SU-DHL-6 (cell line): ENCODE results near the gene GRM1.

Experiments used
- H2AFZ ChIP-seq: fragments of 200-600 bp; sonication (generic); 2 replicates; pipeline ENCODE4 v1.6.1; 2014; ENCODE audit warnings: low read depth, mild to moderate bottlenecking, moderate library complexity, mixed read lengths, antibody characterized with exemption, low read length; ENCODE audit not compliant: severe bottlenecking
- H3F3A ChIP-seq: fragments of 200-600 bp; shearing (Covaris generic); 2 replicates; pipeline ENCODE4 v1.6.0; 2016; ENCODE audit warnings: antibody characterized with exemption, mild to moderate bottlenecking; ENCODE audit not compliant: insufficient read depth
- H3K27ac ChIP-seq: fragments of 200-600 bp; sonication (generic); 2 replicates; pipeline ENCODE4 v1.5.1; 2016; ENCODE audit warnings: low read depth, mild to moderate bottlenecking, low read length, moderate library complexity, mixed read lengths
- H3K27me3 ChIP-seq: fragments of 200-600 bp; sonication (generic), shearing (Covaris generic); 2 replicates; pipeline ENCODE4 v1.6.0; 2014; ENCODE audit warnings: mild to moderate bottlenecking, low read length
- H3K36me3 ChIP-seq: fragments of 200-600 bp; sonication (generic); 2 replicates; pipeline ENCODE4 v1.6.1; 2014; ENCODE audit warnings: mild to moderate bottlenecking, low read length, mixed read lengths
- H3K4me2 ChIP-seq: fragments of 300-600, 200-600 bp; shearing (Covaris generic), sonication (generic); 2 replicates; pipeline ENCODE4 v1.6.0; 2014; ENCODE audit warnings: low read length, low read depth, mild to moderate bottlenecking; ENCODE audit not compliant: poor library complexity, severe bottlenecking
- H3K4me3 ChIP-seq: fragments of 200-600 bp; sonication (generic); 2 replicates; pipeline ENCODE4 v1.5.1; 2014; ENCODE audit warnings: antibody characterized with exemption, low read length, mild to moderate bottlenecking, mixed read lengths; ENCODE audit not compliant: insufficient read depth, poor library complexity, severe bottlenecking
- H3K79me2 ChIP-seq: fragments of 200-600 bp; sonication (generic); 2 replicates; pipeline ENCODE4 v1.6.1; 2014; ENCODE audit warnings: mild to moderate bottlenecking, low read length, moderate library complexity; ENCODE audit not compliant: insufficient read depth
- H3K9ac ChIP-seq: fragments of 200-600 bp; sonication (generic); 2 replicates; pipeline ENCODE4 v1.7.0; 2014; ENCODE audit warnings: mild to moderate bottlenecking, low read length
- H3K9me2 ChIP-seq: fragments of 200-600 bp; sonication (generic); replicated peaks from 2 replicates; pipeline ENCODE4 v1.6.1; 2014; ENCODE audit warnings: low read length; ENCODE audit not compliant: insufficient read depth
- H3K9me3 ChIP-seq: fragments of 200-600 bp; sonication (generic); 2 replicates; pipeline ENCODE4 v1.6.1; 2014; ENCODE audit warnings: low read length, mixed read lengths; ENCODE audit not compliant: insufficient read depth
- H4K20me1 ChIP-seq: fragments of 200-600 bp; sonication (generic); 2 replicates; pipeline ENCODE4 v1.6.1; 2014; ENCODE audit warnings: low read depth, mild to moderate bottlenecking, antibody characterized with exemption, low read length, moderate library complexity, mixed read lengths
- EZH2phosphoT487 ChIP-seq: fragments of 200-600 bp; sonication (generic), shearing (Covaris generic); conservative IDR thresholded peaks from 2 replicates; pipeline ENCODE4 v1.6.1; 2018; ENCODE audit warnings: mild to moderate bottlenecking, antibody characterized with exemption, low read length, moderate library complexity, mixed read lengths
- TF ChIP-seq, protein P1 (sequence below): fragments of 200-600 bp; sonication (generic); IDR thresholded peaks from one replicate; pipeline ENCODE4 v1.5.1; 2017; ENCODE audit warnings: antibody characterized with exemption, mild to moderate bottlenecking, low read length, moderate library complexity; ENCODE audit not compliant: insufficient read depth, poor library complexity, severe bottlenecking

GRM1 gene

DNA sequence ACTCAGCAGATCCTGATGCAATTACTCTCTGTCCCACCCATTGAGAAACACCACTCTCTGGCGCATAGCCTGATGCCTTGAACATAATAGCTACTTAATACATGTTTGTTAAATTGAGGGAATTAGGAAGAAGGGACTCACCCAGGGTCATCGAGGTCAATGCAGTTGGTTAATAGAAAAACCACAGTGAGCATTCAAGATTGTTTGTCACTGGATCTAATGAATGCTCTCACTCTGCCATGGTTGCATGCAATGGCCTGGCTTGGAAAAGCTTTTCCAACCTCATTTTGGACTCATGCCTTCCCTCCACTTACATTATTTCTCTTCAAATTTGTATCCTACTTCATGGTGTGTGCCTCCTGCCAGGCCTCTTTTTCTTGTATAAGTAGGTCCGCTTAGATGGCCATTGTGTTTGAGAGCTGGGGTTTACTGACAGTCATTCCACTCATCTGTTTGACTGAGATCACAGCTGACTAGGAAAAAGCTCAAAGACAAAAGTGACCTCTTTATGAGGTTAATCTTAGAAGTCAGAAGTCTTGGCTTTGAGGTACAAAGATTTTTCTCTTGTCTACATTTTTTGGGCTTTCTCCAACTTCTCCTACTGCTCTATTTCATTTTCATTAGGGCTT is 360.0 kb downstream of the GRM1 start:
- TF ChIP-seq, protein P1, sequence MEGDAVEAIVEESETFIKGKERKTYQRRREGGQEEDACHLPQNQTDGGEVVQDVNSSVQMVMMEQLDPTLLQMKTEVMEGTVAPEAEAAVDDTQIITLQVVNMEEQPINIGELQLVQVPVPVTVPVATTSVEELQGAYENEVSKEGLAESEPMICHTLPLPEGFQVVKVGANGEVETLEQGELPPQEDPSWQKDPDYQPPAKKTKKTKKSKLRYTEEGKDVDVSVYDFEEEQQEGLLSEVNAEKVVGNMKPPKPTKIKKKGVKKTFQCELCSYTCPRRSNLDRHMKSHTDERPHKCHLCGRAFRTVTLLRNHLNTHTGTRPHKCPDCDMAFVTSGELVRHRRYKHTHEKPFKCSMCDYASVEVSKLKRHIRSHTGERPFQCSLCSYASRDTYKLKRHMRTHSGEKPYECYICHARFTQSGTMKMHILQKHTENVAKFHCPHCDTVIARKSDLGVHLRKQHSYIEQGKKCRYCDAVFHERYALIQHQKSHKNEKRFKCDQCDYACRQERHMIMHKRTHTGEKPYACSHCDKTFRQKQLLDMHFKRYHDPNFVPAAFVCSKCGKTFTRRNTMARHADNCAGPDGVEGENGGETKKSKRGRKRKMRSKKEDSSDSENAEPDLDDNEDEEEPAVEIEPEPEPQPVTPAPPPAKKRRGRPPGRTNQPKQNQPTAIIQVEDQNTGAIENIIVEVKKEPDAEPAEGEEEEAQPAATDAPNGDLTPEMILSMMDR, result no peak
- TF ChIP-seq EZH2phosphoT487, result no peak

DNA sequence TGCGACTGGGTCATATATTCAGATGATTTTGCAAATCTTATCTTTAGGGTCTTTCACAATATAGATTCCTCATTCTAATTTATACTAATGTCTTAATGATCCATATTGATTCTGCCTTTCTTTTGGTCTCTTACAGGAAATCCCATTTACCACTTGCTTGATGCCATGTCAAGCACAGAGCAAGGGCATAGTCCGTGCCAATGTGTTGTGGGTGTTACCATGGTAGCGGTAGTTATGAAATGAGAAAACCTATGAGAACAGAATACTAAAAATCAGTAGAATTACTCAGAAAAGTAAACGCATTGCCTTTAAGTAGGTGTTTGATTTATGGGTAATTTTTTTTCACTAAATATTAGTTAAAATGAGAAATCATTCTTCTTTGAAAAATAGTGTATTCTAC is 360.9 kb downstream of the GRM1 start:
- H3K9ac ChIP-seq, result no peak overlapping the region
- H3K4me2 ChIP-seq, result no peak overlapping the region
- H3K36me3 ChIP-seq, result no peaks in the 10 kb centered on the region
- H2AFZ ChIP-seq, result no peak overlapping the region
- no peaks in the 10 kb centered on the region; the same call in 1 of the 2 replicates for H4K20me1 ChIP-seq
- no peak overlapping the region for H3K27ac ChIP-seq
- no peaks in the 10 kb centered on the region for H3K79me2 ChIP-seq
- H3F3A ChIP-seq, result no peaks in the 10 kb centered on the region
- no peaks in the 10 kb centered on the region for H3K9me3 ChIP-seq
- H3K9me2 ChIP-seq, result no peaks in the 10 kb centered on the region; the same call in 1 of the 2 replicates
- TF ChIP-seq EZH2phosphoT487, result no peak
- TF ChIP-seq, protein P1, result no peak
- H3K4me3 ChIP-seq, result no peak overlapping the region
- H3K27me3 ChIP-seq, result no peaks in the 10 kb centered on the region

More for the DNA sequence above, 360.0 kb downstream of the GRM1 start:
- no peak overlapping the region for H3K27ac ChIP-seq
- H3K9me3 ChIP-seq, result no peaks in the 10 kb centered on the region
- no peaks in the 10 kb centered on the region for H3K27me3 ChIP-seq
- H3K36me3 ChIP-seq, result no peaks in the 10 kb centered on the region
- H2AFZ ChIP-seq, result no peak overlapping the region
- no peaks in the 10 kb centered on the region for H3K79me2 ChIP-seq
- no peaks in the 10 kb centered on the region; the same call in 1 of the 2 replicates for H3K9me2 ChIP-seq
- H3F3A ChIP-seq, result no peaks in the 10 kb centered on the region
- no peak overlapping the region for H3K4me2 ChIP-seq
- no peaks in the 10 kb centered on the region; the same call in 1 of the 2 replicates for H4K20me1 ChIP-seq
- no peak overlapping the region for H3K9ac ChIP-seq
- no peak overlapping the region for H3K4me3 ChIP-seq

DNA sequence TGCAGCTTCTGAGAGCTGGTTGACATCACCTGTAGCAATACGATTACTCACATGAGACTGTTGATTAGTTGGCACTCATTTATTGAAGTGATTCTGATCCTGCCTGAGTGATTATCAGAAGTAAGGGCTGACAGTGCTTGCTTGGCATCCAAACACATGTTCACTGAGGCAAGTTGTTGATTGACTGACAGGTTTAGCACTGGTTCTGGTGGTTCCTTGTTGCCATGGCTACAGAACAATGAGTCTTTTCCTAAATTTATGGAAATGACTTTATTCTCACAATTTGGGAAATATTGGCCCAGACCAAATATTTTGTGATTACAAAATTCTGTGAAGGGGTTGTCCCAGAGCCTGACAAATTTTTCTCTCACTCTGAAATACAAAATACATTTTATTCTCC is 368.8 kb downstream of the GRM1 start:
- H3K4me2 ChIP-seq, result no peak overlapping the region
- no peak overlapping the region for H3K9ac ChIP-seq
- no peak overlapping the region for H3K4me3 ChIP-seq
- H3K27me3 ChIP-seq, result no peaks in the 10 kb centered on the region
- no peak overlapping the region for H2AFZ ChIP-seq
- no peaks in the 10 kb centered on the region for H3K9me3 ChIP-seq
- TF ChIP-seq, protein P1, result no peak
- no peak for TF ChIP-seq EZH2phosphoT487
- H3F3A ChIP-seq, result no peaks in the 10 kb centered on the region
- H3K9me2 ChIP-seq, result no peaks in the 10 kb centered on the region
- no peaks in the 10 kb centered on the region for H3K36me3 ChIP-seq
- no peak overlapping the region for H3K27ac ChIP-seq
- H4K20me1 ChIP-seq, result no peaks in the 10 kb centered on the region
- H3K79me2 ChIP-seq, result no peaks in the 10 kb centered on the region
